Stimulated activated CD8-positive, alpha-beta memory T cell treated with anti-CD3 and anti-CD28 coated beads, Interleukin-12 subunit alpha, Interleukin-12 subunit beta, amount 100 ng/mL, for 1 hour (primary cell): ENCODE results near the gene OCSTAMP.

Experiments used
- DNase-seq: peaks from one replicate; pipeline ENCODE4 v3.0.0-alpha.2; 2020; ENCODE audit warnings: low read depth

OCSTAMP gene

DNA sequence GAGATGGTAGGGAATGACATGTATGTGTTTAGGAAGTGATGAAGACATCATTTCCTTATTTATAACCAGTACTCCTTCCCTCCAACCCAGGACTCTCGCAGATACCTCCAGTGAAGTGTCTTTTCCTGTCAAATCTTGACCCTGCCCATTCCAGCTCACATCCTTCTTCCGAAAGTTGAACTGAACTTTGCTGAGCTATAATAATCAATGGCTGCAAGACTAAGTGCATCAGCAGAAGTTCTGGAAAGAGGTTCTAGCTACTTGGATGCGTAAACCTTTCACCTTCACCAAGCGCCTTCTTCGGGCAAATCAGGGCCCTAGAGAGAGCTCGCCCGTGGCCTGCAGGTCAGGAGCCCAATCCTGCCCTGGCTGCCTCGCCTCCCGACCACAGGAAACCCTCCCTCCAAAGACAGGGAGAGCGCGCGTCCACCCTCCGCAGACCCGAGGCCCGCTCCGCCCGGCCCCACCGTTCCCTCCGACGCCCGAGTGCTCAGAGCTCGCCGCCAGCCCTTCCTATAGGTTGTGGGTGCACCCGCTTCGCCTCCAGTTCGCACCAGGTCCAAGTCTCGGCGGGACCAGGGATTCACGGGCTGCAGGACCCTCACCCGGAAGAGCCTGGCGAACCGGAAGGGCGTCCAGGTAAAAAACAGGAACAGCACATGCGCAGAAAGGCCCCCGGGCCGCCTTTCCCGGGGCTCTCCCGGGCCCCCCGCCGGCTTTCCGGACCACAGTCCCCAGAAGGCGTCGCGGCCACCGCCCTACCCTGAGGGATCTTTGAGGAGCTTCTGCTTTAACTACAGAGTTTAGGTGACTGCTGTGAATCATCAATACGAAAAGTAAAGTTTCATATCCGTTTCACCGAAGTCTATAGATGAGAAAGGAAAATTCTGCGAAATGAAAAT lies 37.3 kb downstream of the OCSTAMP start, which contains the start of gene ZNF334:
TSS of gene ZNF334 (minus strand) at position 617 of the 902 bp plus-strand sequence. CDS start 1,457 bp downstream, outside the sequence.
- DNase-seq = no peak

DNA sequence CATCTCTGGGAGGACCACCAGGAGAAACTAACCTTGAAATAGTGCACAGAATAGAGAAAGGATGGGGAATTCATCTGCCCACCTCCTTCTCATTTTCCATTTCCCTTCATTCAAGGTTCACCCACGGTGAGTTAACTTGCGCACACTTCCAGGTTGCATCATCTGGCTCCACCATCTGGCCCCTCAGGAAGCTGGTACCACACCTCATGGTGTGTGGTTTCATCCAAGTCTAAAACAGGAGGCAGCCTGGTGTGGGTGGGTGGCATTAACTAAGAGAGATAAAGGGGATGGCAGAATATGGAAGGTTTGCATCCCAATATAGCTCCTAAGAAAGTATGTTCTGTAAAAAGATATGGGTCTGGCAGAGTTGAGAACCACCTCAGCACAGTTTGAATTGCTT lies 40.9 kb downstream of the OCSTAMP start:
- DNase-seq = no peak

DNA sequence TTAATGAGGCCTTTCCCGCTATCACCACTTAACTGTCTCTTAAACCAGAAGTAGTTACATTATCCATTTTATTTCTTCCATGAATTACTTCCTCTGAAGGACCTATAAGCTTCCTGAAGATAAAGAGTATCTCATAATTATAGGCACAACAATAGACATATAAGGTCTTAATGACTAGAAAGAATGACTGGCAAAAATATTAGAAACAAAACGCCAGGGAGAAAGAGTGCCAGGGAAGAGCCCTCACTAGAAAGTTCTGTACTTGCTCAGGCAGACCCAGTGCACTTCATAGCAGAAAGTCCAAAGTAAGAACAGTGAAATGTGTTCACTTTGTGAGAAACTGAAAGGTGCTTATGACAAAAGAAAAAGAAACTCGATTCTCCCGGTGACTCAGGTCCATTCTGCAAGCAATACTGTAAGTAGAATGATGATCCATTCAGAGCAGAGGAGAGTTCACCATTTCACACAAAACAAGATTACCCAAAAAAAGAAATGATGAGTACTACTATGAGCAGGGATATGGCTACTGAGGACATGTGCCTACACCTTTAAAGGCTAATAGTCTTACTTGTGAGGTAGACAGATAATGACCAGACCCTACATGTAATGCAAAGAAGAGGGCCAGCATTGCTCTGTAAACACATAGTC lies 42.6 kb downstream of the OCSTAMP start:
- DNase-seq = no peak

DNA sequence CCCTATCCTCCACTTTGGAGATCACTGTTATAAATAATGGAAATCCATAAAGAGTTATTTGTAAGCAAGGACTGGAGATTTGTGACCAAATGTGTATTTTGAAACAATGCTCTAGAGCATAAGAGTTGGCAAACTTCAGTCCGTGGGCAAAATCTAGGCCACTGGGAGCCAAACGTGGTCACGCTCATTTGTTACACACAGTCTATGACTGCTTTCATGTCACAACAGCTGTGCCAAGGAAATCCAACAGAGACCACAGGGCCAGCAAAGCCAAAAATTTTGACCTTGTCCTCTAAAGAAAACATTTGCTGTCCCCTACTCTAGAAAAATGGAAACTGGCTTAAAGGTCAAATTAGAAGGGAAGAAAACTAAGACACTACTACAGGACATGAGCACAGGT lies 44.9 kb downstream of the OCSTAMP start:
- DNase-seq = no peak

DNA sequence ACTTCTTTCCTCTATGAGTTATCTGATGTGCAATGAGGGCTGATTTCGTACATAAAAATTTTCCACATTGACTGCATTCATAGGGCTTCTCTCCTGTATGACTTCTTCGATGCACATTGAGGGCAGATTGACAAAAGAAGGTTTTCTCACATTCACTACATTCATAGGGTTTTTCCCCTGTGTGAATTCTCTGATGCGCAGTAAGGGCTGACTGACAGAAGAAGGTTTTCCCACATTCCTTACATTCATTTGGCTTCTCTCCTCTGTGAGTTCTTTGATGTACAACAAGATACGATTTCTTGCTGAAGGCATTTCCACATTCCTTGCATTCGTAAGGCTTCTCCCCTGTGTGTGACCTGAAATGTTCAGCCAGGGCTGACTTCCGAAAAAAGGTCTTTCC lies 48.5 kb downstream of the OCSTAMP start:
- DNase-seq = no peak

- DNase-seq = no peak
Measured at GRCh38 chr20:46501337-46501942, 49.0 kb downstream of the OCSTAMP start.

- no peak for DNase-seq
Measured at GRCh38 chr20:46494077-46494476, 56.4 kb downstream of the OCSTAMP start.

GRCh38 chr20:46491354-46491753 lies 59.1 kb downstream of the OCSTAMP start:
- DNase-seq = no peak
